AG08396 (cell line): ENCODE data around the gene TNNC1.

Source experiments
- DNase-seq: peaks from one replicate; pipeline ENCODE4 v3.0.0; 2012; ENCODE audit warnings: low spot score, mixed read lengths

The TNNC1 gene

GRCh38 chr3:52443791-52444687 is 9.8 kb downstream of the TNNC1 start:
- DNase-seq: no peak

DNA sequence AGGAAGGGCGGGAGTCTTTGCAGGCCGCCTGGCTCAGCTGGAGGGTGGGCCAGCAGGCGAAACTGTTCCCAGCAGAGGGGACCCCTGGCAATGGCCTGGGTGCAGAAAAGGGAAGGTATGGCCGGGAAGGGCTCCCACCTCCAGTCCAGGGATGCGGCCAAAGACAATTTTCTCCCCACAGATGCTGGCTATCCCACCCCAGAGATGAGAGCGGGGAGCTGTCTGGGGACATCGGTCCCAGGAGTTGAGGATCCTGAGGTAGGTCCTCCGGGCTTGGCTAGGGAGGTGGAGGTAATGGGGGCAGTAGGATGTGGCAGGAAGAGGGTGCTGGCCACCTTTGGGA is 10.6 kb downstream of the TNNC1 start:
- DNase-seq: no peak

DNA sequence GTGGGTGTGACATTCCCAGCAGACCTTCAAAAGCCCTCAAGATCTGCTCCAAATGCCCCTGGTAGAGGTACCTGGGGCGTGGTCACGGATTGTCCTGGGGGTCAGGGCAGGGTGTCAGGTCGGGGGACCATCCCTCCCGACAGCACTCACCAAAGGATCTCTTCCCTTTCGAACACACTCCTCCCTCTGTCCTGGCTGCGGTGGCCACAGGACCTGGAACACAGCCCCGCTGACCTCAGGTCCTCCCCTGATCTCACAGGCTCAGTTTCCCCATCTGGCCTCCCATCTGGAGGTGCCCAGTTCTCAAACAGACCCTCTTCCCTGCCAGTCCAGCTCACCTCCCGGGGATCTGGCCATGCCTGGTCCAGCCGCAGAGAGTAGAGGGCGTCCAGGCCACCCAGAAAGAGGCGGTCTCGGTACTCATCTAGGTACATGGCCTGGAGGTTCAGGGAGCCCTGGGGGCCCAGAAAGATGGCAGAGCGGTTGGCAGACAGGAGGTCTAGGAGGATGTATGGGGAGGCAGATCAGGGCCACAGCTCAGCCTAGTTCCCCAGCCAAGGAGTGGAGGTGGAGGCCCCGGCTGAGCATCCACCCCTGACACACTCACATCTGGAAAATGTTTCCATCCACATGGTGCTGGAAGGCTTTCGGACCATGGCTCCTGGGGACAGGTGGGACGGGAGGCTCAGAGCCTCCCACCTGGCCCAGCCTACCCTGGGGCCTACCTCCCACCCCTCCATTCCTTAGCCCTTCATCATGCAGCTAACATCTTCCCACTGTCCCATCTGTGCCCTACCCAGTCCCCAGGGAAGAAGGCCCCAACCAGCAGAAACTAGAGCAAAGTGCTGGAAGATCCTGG is 11.2 kb downstream of the TNNC1 start:
- no peak for DNase-seq

GRCh38 chr3:52441772-52442332 is 12.0 kb downstream of the TNNC1 start:
- no peak for DNase-seq

DNA sequence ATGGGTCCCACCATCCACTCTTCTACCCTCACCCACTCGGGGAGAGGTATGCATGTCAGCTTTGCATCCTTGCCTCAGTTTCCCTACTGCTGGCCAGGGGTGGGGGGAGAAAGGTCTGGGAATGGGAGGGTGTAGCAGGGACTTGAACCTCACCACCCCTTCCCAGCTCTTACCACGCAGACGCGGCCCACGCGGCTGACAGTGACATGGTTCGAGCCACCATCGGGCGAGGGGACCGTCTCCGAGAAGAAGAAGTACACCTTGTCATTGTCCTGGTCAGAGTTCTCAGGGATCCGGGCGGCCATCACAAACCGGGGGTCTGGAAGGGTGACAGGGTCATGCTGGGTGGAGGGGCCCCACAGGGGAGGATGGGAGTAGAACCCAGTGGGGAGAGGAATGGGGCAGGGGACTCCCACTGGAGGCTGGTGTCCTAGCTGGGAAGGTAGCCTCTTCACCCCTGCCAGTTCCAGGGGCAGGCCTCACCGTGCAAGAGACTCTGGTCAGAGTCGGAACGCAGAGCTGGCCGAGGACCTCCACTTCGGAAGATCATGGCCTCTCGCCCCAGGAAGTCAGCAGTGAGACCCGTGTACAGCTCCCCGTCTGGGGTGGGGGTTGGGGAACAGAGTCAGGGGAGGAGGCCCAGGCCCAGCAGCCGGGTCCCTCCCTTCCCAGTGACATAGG is 12.6 kb downstream of the TNNC1 start:
- DNase-seq: no peak

DNA sequence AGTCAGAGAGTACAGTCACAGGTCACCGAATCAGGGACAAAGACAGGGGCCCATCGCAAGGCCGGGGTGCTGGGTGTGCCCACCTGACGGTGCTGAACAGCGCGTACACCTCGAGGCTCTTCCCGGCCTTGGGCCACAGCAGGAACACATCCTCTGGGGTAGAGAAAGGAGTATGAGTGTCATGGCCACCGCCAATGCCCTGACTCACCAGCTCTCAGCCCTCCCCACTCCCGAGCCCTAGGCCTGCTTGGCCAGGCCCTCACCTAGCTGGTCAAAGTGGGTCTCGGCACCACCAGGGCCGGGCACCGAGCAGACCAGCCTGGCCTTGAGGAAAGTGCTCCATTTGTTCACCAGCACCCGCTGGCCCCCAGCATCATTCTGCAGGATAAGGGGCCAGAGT is 13.2 kb downstream of the TNNC1 start:
- DNase-seq: no peak

DNA sequence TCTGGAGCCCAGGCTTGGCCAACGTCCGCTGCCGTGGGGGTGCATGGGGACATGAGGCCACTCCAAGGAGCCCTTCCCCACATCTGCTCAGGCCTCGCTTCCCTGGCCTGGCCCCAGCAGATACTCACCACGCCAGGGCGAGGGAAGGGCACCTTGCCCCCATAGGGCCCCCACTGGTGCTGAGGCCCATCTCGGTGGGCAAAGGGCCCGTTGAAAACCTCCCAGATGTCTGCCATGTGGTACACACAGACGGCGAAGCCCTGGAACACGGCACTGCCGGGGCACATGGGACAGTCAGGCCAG is 13.6 kb downstream of the TNNC1 start:
- no peak for DNase-seq

DNA sequence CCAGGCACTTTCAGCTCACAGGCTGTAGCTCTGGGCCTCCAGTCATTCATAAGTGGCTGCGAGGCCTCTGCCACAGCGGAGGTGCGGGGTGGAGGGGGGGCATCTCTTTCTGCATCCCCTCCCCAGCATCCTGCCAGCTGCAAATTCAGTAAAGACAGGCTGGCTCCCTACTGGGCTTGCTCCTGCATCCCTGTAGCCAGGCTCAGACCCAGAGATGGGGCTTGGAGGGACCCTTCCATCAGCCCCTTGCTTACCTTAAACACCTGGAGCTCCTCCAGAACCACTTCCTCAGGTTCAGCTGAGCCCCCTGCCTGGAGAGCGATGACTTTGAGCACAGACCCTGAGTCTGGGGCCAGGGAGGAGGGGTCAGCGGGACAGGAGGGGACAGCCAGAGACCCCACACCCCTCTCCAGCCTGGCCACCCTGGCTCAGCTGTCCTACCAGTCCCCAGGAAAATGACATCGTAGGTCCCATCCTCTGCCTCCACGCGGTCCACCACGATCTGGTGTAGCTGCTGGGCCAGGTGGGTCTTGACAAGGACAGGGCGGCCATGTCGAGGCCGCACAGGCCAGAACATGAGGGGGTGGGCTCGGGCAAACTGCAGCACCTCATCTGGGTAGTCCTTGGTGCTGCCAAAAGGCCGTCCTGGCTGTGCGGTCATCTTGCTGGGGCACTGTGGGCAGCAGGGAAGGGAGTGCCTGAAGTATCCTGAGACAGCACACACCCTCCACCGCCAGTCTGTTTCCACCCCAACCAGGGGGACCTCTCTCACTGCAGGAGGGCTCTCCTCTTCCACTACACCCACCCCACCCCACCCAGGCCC is 14.2 kb downstream of the TNNC1 start:
- DNase-seq: no peak

- DNase-seq: no peak
Measured at GRCh38 chr3:52438579-52439425, 15.0 kb downstream of the TNNC1 start.

DNA sequence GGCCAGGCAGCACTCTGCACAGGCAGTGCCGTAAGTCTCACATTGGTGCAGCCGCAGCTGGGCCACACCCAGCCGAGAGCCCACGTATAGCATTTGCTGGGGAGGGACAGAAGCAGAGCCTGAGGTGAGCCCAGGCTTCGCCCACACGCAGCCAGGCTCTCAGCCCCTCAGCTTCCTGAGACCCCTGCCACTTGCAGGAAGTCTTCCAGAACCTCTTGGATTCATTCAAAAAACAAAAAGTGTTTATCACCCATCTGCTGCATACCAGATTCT is 15.8 kb downstream of the TNNC1 start:
- DNase-seq: no peak

DNA sequence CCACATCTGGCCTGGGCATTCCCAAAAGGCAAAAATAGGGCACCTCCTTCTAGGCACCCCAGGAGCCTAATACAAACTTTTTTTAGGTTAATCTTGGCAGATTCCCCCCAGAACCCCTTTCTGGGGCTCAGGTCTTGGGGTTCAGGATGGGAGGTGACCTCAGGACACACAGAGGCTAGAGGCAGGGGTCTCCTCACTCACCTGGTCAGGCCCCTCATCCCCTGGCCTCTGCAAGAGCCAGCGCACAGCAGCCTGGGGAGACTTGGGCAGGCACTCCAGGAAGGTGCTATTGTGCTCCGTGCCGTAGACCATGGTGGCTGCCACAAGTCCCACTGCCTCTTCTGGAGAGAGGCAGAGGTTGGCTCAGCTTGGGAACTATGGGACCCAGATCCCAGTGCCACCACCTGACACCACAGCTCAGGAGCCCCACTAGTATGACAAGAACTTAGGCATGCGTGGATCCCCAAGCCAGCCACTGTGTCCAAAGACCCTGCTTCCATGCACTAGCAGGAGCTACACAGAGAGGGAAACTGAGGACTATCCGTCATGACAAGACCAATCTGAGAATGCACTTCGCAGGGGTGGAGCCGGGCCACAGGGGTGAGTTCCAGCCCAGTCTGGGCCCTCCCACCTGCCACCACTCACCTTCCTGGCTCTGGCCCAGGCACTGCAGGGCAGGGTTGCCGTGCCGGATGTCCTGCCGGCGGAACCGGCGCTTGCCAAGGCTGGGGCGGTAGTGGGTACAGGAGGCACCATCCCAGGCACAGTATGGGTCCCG is 16.3 kb downstream of the TNNC1 start:
- DNase-seq: no peak

GRCh38 chr3:52436500-52437149 is 17.2 kb downstream of the TNNC1 start:
- no peak for DNase-seq

GRCh38 chr3:52435246-52436101 is 18.4 kb downstream of the TNNC1 start:
- DNase-seq: no peak

- no peak for DNase-seq
Measured at GRCh38 chr3:52434491-52435115, 19.2 kb downstream of the TNNC1 start.

DNA sequence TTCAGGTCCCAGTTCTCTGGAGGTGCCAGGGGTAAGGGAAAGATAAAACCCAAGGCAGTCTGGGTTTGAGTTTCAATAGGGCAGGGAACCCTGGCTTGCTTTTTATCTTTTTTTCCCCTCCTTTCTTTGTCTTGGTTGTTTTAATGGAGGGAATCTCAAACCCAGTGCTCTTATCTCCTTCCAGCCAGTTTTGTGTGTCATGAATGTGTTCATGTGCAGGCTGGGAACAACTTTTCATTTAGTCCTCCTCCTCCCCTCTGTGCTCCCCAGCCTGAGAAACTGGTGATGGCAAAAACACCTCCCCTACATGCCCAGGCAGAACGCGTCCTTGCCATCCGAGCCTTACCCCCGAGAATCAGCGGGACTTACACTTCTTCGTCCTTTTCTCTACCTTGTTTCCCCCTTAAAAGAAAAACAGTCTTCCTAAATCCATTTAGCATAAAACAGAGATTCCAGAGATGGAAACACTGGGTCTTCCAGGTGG is 19.8 kb downstream of the TNNC1 start:
- DNase-seq: no peak

DNA sequence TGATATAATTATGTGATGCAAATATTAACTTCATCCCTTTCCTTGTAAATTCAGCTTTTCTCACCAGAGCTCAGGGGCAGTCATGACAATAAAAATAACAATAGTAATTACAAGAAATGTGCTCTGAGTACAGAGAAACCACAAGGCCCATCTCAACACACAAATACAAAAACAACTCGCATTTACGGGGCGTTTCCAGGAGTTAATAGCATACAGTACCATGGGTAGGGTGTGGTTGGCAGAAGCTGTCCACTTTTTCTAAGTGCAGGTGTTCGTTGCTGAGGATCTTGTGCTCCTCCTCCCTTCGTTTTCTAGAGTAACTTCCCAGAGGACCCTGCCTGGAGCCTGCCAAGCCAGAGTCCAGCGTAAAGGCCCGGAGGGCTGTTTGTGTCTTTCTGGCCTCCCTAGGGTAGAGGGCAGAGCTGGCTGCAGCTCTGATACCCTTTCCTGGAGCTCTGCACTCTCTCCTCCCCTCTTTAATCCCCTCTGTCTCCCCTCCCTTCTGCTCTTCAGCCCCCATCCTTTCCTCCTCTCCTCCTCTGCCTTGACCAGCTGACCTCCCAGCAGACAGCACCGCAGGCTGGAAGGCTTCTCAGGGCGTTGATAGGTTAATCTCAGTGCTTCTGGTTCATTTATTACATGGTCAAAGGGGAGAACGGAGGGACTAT is 20.4 kb downstream of the TNNC1 start:
- no peak for DNase-seq

- DNase-seq: no peak
Measured at GRCh38 chr3:52432691-52433141, 21.1 kb downstream of the TNNC1 start.
